ACHN (cell line): ENCODE measurements around the gene NUDT8.

ENCODE experiments used
- DNase-seq: peaks from one replicate; pipeline ENCODE4 v3.0.0-alpha.2; 2015
- in situ Hi-C: cut with HindIII; loops from 2 replicates; pipeline ENCODE4 v1.10.0; 2017; ENCODE audit warnings: low sequenced_read_pairs, low pct_ligation_motif_present, low pct_unique_long_range_greater_than_20kb

NUDT8 gene

GRCh38 chr11:67584205-67584880 lies 45.4 kb downstream of the NUDT8 start:
- in situ Hi-C loops, result no loop called here
- no peak for DNase-seq

- in situ Hi-C loops, result no loop called here
Measured at GRCh38 chr11:67583247-67584204, 46.2 kb downstream of the NUDT8 start, which contains the start of gene GSTP1. Gene GSTP1 (plus strand): TSS chr11:67583812. CDS start chr11:67583844, 32 bp downstream.

GRCh38 chr11:67582011-67582410 lies 47.7 kb downstream of the NUDT8 start:
- in situ Hi-C loops, result no loop called here
- DNase-seq, result no peak

More at GRCh38 chr11:67583247-67584204, 46.2 kb downstream of the NUDT8 start, which contains the start of gene GSTP1:
- DNase-seq, result peak; percentile 88

- peak; percentile 63 for DNase-seq
- in situ Hi-C loops, result no loop called here
Measured at GRCh38 chr11:67581469-67581868, 48.3 kb downstream of the NUDT8 start.

- DNase-seq, result no peak
- in situ Hi-C loops, result no loop called here
Measured at GRCh38 chr11:67577951-67578350, 51.8 kb downstream of the NUDT8 start.
